HG02623 (cell line): ENCODE results near the gene CAMK4.

ENCODE experiments used
- ATAC-seq: cut with Tn5 transposase; IDR thresholded peaks from one replicate; pipeline ENCODE4 v1.9.1; 2021; ENCODE audit warnings: moderate library complexity; ENCODE audit not compliant: unreplicated experiment

CAMK4 gene

GRCh38 chr5:111223787-111224560 lies at the start of gene CAMK4:
Gene CAMK4 (plus strand): TSS chr5:111224384. CDS start chr5:111224484, 100 bp downstream.
- peak; percentile 69 for ATAC-seq

GRCh38 chr5:111183064-111183463 lies 41.1 kb upstream of the CAMK4 start:
- ATAC-seq, result no peak

- no peak for ATAC-seq
These were observed 37.1 kb upstream of the CAMK4 start for GRCh38 chr5:111187079-111187478.

GRCh38 chr5:111194053-111194452 lies 30.1 kb upstream of the CAMK4 start:
- ATAC-seq, result no peak

GRCh38 chr5:111194925-111195324 lies 29.3 kb upstream of the CAMK4 start:
- ATAC-seq, result no peak

GRCh38 chr5:111197523-111197922 lies 26.7 kb upstream of the CAMK4 start:
- ATAC-seq, result no peak

GRCh38 chr5:111198281-111198966 lies 25.8 kb upstream of the CAMK4 start:
- ATAC-seq, result no peak

- ATAC-seq, result no peak
These were observed 23.4 kb upstream of the CAMK4 start for GRCh38 chr5:111200828-111201227.

- no peak for ATAC-seq
These were observed 22.5 kb upstream of the CAMK4 start for GRCh38 chr5:111201705-111202104.

- ATAC-seq, result peak; percentile 72
These were observed 12.8 kb upstream of the CAMK4 start for GRCh38 chr5:111211341-111211740.

GRCh38 chr5:111214052-111214742 lies 10.0 kb upstream of the CAMK4 start:
- no peak for ATAC-seq

GRCh38 chr5:111215971-111216370 lies 8.2 kb upstream of the CAMK4 start:
- ATAC-seq, result no peak

GRCh38 chr5:111221139-111221538 lies 3.0 kb upstream of the CAMK4 start:
- no peak for ATAC-seq

- no peak for ATAC-seq
These were observed 940 bp upstream of the CAMK4 start for GRCh38 chr5:111223101-111223786.

GRCh38 chr5:111224561-111225345 lies 569 bp downstream of the CAMK4 start:
- peak; percentile 24 for ATAC-seq

GRCh38 chr5:111225926-111226325 lies 1.7 kb downstream of the CAMK4 start:
- no peak for ATAC-seq

- ATAC-seq, result no peak
These were observed 2.4 kb downstream of the CAMK4 start for GRCh38 chr5:111226556-111226955.

- ATAC-seq, result no peak
These were observed 3.1 kb downstream of the CAMK4 start for GRCh38 chr5:111227226-111227782.

GRCh38 chr5:111227801-111228200 lies 3.6 kb downstream of the CAMK4 start:
- no peak for ATAC-seq
